Caco-2 (cell line): ENCODE results near the gene HS3ST3B1. TPM values are rescaled to one million over a fixed set of nuclear protein-coding genes. Genes with fewer than 3 reads are reported as not detected.

Experiments used
- BruUV-seq: library from RNA; stranded (reverse); fragments of 400-500 nt; replicated peaks from 2 replicates; lab custom pipeline; 2021; lab: Mats Ljungman, UMichigan
- CTCF ChIA-PET: fragments of 300-600 bp; sonication (Branson Sonifier 250); formaldehyde crosslinking; loops from one replicate; lab custom pipeline; 2022; ENCODE audit warnings: antibody characterized with exemption; lab: Charles Lee
- POLR2A ChIA-PET: fragments of 300-600 bp; sonication (Branson Sonifier 250); formaldehyde crosslinking; loops from one replicate; lab custom pipeline; 2022; ENCODE audit warnings: antibody characterized with exemption; lab: Charles Lee
- DNase-seq, 2 experiments: peaks; one replicate each; pipeline versions ENCODE4 v3.0.0 to v3.0.0-alpha.2; 2020 to 2022
- H3K27me3 ChIP-seq: replicated peaks from 2 replicates; pipeline ENCODE4 v1.6.0; 2011; ENCODE audit warnings: low read length; ENCODE audit not compliant: control insufficient read depth, insufficient read depth
- H3K36me3 ChIP-seq: 2 replicates; pipeline ENCODE4 v1.5.1; 2011; ENCODE audit warnings: low read length; ENCODE audit not compliant: control insufficient read depth, insufficient read depth
- H3K4me1 ChIP-seq: fragments of 250-450 bp; sonication (Bioruptor Pico); 2 replicates; pipeline ENCODE4 v1.5.1; 2020; ENCODE audit warnings: mild to moderate bottlenecking
- H3K4me3 ChIP-seq: 2 replicates; pipeline ENCODE4 v1.5.1; 2011; ENCODE audit warnings: low read depth, mild to moderate bottlenecking, control low read depth, low read length
- H3K9me3 ChIP-seq: fragments of 250-450 bp; sonication (Bioruptor Pico); 2 replicates; pipeline ENCODE4 v1.5.1; 2020; ENCODE audit warnings: mild to moderate bottlenecking, moderate library complexity
- H3K27ac Mint-ChIP-seq: one replicate; pipeline ENCODE4 v1.8.0; 2022; ENCODE audit warnings: mixed read lengths; ENCODE audit not compliant: unreplicated experiment
- H3K27me3 Mint-ChIP-seq: one replicate; pipeline ENCODE4 v1.8.0; 2022; ENCODE audit warnings: mixed read lengths; ENCODE audit not compliant: insufficient read depth, unreplicated experiment
- H3K36me3 Mint-ChIP-seq: one replicate; pipeline ENCODE4 v1.8.0; 2022; ENCODE audit warnings: mild to moderate bottlenecking, mixed read lengths; ENCODE audit not compliant: insufficient read depth, unreplicated experiment
- H3K4me1 Mint-ChIP-seq: one replicate; pipeline ENCODE4 v1.8.0; 2022; ENCODE audit warnings: low read depth, mixed read lengths; ENCODE audit not compliant: unreplicated experiment
- H3K4me3 Mint-ChIP-seq: one replicate; pipeline ENCODE4 v1.8.0; 2022; ENCODE audit warnings: mild to moderate bottlenecking, moderate library complexity, mixed read lengths; ENCODE audit not compliant: unreplicated experiment
- H3K9me3 Mint-ChIP-seq: one replicate; pipeline ENCODE4 v1.8.0; 2022; ENCODE audit warnings: mixed read lengths; ENCODE audit not compliant: unreplicated experiment
- intact Hi-C: fragments of 100-400 bp; cut with micrococcal nuclease; formaldehyde crosslinking; loops from one replicate; pipeline ENCODE4 v1.10.0; 2022; ENCODE audit not compliant: unreplicated experiment
- total RNA-seq: library from RNA; stranded (reverse); gene quantifications from 2 replicates; pipeline ENCODE4 v1.2.3, GENCODE V29; 2022
- TF ChIP-seq, protein P1 (sequence below), 2 experiments: fragments of 200-600 bp in 1 of 2; IDR thresholded peaks; 1 replicate in 1 of 2; 2 replicates in 1 of 2; pipeline versions ENCODE4 v1.5.1 to v1.8.0; 2011 to 2022; ENCODE audit warnings: antibody characterized with exemption in 1 of 2, control low read depth in 1 of 2, inconsistent platforms in 1 of 2, low read depth in 1 of 2, low read length in 1 of 2, mild to moderate bottlenecking in 1 of 2, moderate library complexity in 1 of 2; ENCODE audit not compliant: insufficient read depth in 1 of 2, severe bottlenecking in 1 of 2, unreplicated experiment in 1 of 2

The HS3ST3B1 gene
- total RNA-seq, 1 experiment from 2014 or later = 1.9 TPM

DNA sequence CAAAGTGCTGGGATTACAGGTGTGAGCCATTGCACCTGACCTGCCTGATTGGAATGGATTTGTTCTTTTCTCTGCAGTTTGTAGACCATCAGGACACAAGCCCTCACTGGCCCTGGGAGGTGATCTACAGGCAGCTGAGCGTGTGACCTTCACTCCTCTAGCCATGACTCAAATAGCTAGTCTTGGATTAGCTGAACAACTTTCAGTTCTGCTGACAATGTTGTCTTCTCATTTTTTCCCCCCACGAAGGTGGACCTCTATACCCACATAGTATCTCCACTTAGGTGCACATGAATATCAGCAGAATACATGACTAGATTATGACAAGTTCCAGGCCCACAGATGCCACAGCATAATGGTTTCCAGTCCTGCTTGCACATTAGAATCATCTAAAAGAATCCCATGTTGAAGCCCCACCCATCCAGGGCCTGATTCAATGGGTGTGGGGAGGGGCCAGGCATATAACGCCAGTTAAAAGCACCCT lies 36.8 kb downstream of the HS3ST3B1 start:
- H3K4me1 ChIP-seq = no peaks in the 10 kb centered on the region
- H3K9me3 ChIP-seq = no peaks in the 10 kb centered on the region
- Mint-ChIP-seq H3K4me3 (no peak overlapping the region), H3K27me3 (no peaks in the 10 kb centered on the region), H3K4me1 (no peaks in the 10 kb centered on the region), H3K9me3 (no peaks in the 10 kb centered on the region), H3K27ac (no peak overlapping the region), H3K36me3 (no peaks in the 10 kb centered on the region)
- BruUV-seq = no TSS peak
- H3K36me3 ChIP-seq = no peaks in the 10 kb centered on the region
- intact Hi-C loops = no loop called here
- no peak for DNase-seq
- ChIA-PET POLR2A (no interaction called here), CTCF (no interaction called here)
- no peaks in the 10 kb centered on the region for H3K27me3 ChIP-seq
- H3K4me3 ChIP-seq = no peak overlapping the region
- TF ChIP-seq, protein P1, sequence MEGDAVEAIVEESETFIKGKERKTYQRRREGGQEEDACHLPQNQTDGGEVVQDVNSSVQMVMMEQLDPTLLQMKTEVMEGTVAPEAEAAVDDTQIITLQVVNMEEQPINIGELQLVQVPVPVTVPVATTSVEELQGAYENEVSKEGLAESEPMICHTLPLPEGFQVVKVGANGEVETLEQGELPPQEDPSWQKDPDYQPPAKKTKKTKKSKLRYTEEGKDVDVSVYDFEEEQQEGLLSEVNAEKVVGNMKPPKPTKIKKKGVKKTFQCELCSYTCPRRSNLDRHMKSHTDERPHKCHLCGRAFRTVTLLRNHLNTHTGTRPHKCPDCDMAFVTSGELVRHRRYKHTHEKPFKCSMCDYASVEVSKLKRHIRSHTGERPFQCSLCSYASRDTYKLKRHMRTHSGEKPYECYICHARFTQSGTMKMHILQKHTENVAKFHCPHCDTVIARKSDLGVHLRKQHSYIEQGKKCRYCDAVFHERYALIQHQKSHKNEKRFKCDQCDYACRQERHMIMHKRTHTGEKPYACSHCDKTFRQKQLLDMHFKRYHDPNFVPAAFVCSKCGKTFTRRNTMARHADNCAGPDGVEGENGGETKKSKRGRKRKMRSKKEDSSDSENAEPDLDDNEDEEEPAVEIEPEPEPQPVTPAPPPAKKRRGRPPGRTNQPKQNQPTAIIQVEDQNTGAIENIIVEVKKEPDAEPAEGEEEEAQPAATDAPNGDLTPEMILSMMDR (IDR thresholded peaks at IDR 0.05; ENCODE audit: insufficient read depth in 1 of 2, low read depth in 1 of 2, low read length in 1 of 2, severe bottlenecking in 1 of 2, unreplicated experiment in 1 of 2) = no peak

GRCh38 chr17:14340857-14341754 lies 40.2 kb downstream of the HS3ST3B1 start:
- ChIA-PET POLR2A (interaction anchor here (0.5 kb wide), 1 partner anchor 32 kb away, joined by 5 read pairs; no protein-coding TSS in a partner anchor), CTCF (no interaction called here)
- no peak for DNase-seq
- Histone ChIP-seq H3K4me1 (no peaks in the 10 kb centered on the region), H3K9me3 (no peaks in the 10 kb centered on the region), H3K4me3 (no peak overlapping the region), H3K27me3 (no peaks in the 10 kb centered on the region), H3K36me3 (no peaks in the 10 kb centered on the region)
- Mint-ChIP-seq H3K4me3 (no peak overlapping the region), H3K27ac (no peak overlapping the region), H3K27me3 (no peaks in the 10 kb centered on the region), H3K9me3 (no peaks in the 10 kb centered on the region), H3K4me1 (no peaks in the 10 kb centered on the region), H3K36me3 (no peaks in the 10 kb centered on the region)
- intact Hi-C loops = no loop called here
- no TSS peak for BruUV-seq
- TF ChIP-seq, protein P1 (IDR thresholded peaks at IDR 0.05; ENCODE audit: insufficient read depth in 1 of 2, low read depth in 1 of 2, low read length in 1 of 2, severe bottlenecking in 1 of 2, unreplicated experiment in 1 of 2) = no peak

DNA sequence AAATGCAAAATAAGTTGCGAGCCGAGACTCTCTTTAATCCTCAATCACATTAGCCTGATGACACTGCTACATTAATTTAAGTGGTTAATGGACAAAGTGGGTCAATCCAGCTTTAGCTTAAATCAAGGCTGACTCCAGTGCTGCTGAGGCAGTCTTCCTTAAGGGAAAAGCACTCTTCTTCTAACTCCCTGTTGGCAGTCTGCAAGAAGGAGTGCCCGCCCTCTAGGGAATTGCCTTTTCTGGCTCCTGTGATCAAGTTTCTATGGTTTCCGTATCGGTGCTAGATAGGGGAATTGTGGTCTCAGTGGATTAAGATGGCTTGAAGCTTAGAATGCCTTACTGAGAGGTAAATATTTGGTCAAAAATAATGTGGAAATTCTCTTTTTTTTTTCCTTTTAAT lies 41.0 kb downstream of the HS3ST3B1 start:
- Histone ChIP-seq H3K9me3 (no peaks in the 10 kb centered on the region), H3K36me3 (no peaks in the 10 kb centered on the region), H3K27me3 (no peaks in the 10 kb centered on the region), H3K4me3 (no peak overlapping the region), H3K4me1 (no peaks in the 10 kb centered on the region)
- no peaks in the 10 kb centered on the region for H3K27me3 Mint-ChIP-seq
- no peaks in the 10 kb centered on the region for H3K4me1 Mint-ChIP-seq
- no peak overlapping the region for H3K27ac Mint-ChIP-seq
- DNase-seq = no peak
- BruUV-seq = no TSS peak
- no peaks in the 10 kb centered on the region for H3K9me3 Mint-ChIP-seq
- TF ChIP-seq, protein P1 (IDR thresholded peaks at IDR 0.05; ENCODE audit: insufficient read depth in 1 of 2, low read depth in 1 of 2, low read length in 1 of 2, severe bottlenecking in 1 of 2, unreplicated experiment in 1 of 2) = no peak
- POLR2A ChIA-PET = no interaction called here
- CTCF ChIA-PET = no interaction called here
- no peaks in the 10 kb centered on the region for H3K36me3 Mint-ChIP-seq
- H3K4me3 Mint-ChIP-seq = no peak overlapping the region
- intact Hi-C loops = no loop called here
